T-cell (primary cell): Measurements from ENCODE around the gene ADAMTS9. TPM values are rescaled to one million over a fixed set of nuclear protein-coding genes. Genes with fewer than 3 reads are reported as not detected.

ENCODE experiments used
- ATAC-seq, 4 experiments: fragments of 200-7000 bp in 3 of 4; fragments of 150-1000 bp in 1 of 4; cut with Tn5 transposase; replicated peaks in 1 of 4; 1 replicate in 3 of 4; 2 replicates in 1 of 4; pipeline ENCODE4 v1.10.0; 2021; ENCODE audit warnings: moderate library complexity in 3 of 4, mild to moderate bottlenecking in 2 of 4, moderate number of reproducible peaks in 1 of 4
- CTCF ChIA-PET, 2 donors: fragments of 300-600 bp; sonication (Branson Sonifier 250); formaldehyde crosslinking; loops; one replicate each; lab custom pipeline; 2022; ENCODE audit warnings: antibody characterized with exemption in 2 of 2; lab: Charles Lee
- POLR2A ChIA-PET, 2 donors: fragments of 300-600 bp; sonication (Branson Sonifier 250); formaldehyde crosslinking; loops; one replicate each; lab custom pipeline; 2022; ENCODE audit warnings: antibody characterized with exemption in 2 of 2; lab: Charles Lee
- DNase-seq, 35 experiments: peaks; one replicate each; pipeline versions ENCODE4 v3.0.0 to v3.0.0-alpha.2; 2013 to 2023
- H3K27ac ChIP-seq: one replicate; pipeline ENCODE4 v1.5.1; 2013; ENCODE audit warnings: low read length
- H3K27me3 ChIP-seq, 2 experiments: replicated peaks in 1 of 2; 1 replicate in 1 of 2; 2 replicates in 1 of 2; pipeline versions ENCODE4 v1.6.1 to v1.7.0; 2013; ENCODE audit warnings: low read length in 1 of 2, mixed read lengths in 1 of 2; ENCODE audit not compliant: control insufficient read depth in 2 of 2, insufficient read depth in 2 of 2; ENCODE audit errors: extremely low read depth in 1 of 2
- H3K36me3 ChIP-seq, 2 donors: 1 replicate in 1 of 2; 2 replicates in 1 of 2; pipeline versions ENCODE4 v1.6.1 to v1.7.0; 2013; ENCODE audit warnings: low read length in 1 of 2; ENCODE audit not compliant: control insufficient read depth in 2 of 2, insufficient read depth in 1 of 2; ENCODE audit errors: extremely low read depth in 1 of 2
- H3K4me1 ChIP-seq, 2 experiments: 1 replicate in 1 of 2; 2 replicates in 1 of 2; pipeline versions ENCODE4 v1.6.1 to v1.7.0; 2013; ENCODE audit warnings: low read length in 2 of 2, mixed read lengths in 1 of 2; ENCODE audit not compliant: insufficient read depth in 2 of 2, control insufficient read depth in 1 of 2; ENCODE audit errors: extremely low read depth in 1 of 2
- H3K4me3 ChIP-seq, 2 donors: 1 replicate in 1 of 2; 2 replicates in 1 of 2; pipeline versions ENCODE4 v1.5.1 to v1.7.0; 2013; ENCODE audit warnings: mild to moderate bottlenecking in 2 of 2, low read length in 1 of 2, moderate library complexity in 1 of 2; ENCODE audit not compliant: control insufficient read depth in 1 of 2; ENCODE audit errors: extremely low read depth in 1 of 2
- H3K9me3 ChIP-seq: 2 replicates; pipeline ENCODE4 v1.7.0; 2013
- H3K27ac Mint-ChIP-seq, 2 donors: one replicate each; pipeline ENCODE4 v1.8.0; 2020 to 2021; ENCODE audit warnings: mild to moderate bottlenecking in 2 of 2, mixed read lengths in 2 of 2
- H3K27me3 Mint-ChIP-seq, 2 donors: one replicate each; pipeline ENCODE4 v1.8.0; 2021 to 2022; ENCODE audit warnings: mixed read lengths in 2 of 2
- H3K36me3 Mint-ChIP-seq: one replicate; pipeline ENCODE4 v1.8.0; 2021; ENCODE audit warnings: mixed read lengths
- H3K4me1 Mint-ChIP-seq, 3 donors: one replicate each; pipeline ENCODE4 v1.8.0; 2020 to 2022; ENCODE audit warnings: mixed read lengths in 3 of 3, mild to moderate bottlenecking in 1 of 3
- H3K4me3 Mint-ChIP-seq, 3 donors: one replicate each; pipeline ENCODE4 v1.8.0; 2020 to 2022; ENCODE audit warnings: mild to moderate bottlenecking in 3 of 3, mixed read lengths in 3 of 3, moderate library complexity in 3 of 3
- H3K9me3 Mint-ChIP-seq, 3 donors: one replicate each; pipeline ENCODE4 v1.8.0; 2020 to 2022; ENCODE audit warnings: mixed read lengths in 3 of 3
- WGBS: methylation state at CpG from one replicate; pipeline ENCODE4 v1.1.5; 2013; ENCODE audit warnings: missing lambda C conversion rate; ENCODE audit not compliant: insufficient coverage; 5-methylcytosine and 5-hydroxymethylcytosine counted together
- total RNA-seq, 35 experiments: library from RNA in 6 of 35; stranded (reverse) in 6 of 35; fragments of 120-200 nt in 1 of 35; gene quantifications; one replicate each; pipeline versions ENCODE4 v1.2.1 to v1.2.4 and lab custom pipeline; 2013 to 2026

Gene ADAMTS9
- total RNA-seq, 5 donors from 2014 or later (not counting 1 experiment from before 2014, with no cell fraction given): 0.09 to 0.10 TPM; not detected in 3

GRCh38 chr3:64705946-64706345, 18.1 kb upstream of the ADAMTS9 start:
- no peak overlapping the region for H3K4me3 Mint-ChIP-seq
- peaks cover 2% of the 10 kb centered on the region for H3K9me3 ChIP-seq
- H3K27ac ChIP-seq: no peak overlapping the region
- WGBS: no CpG with 5 or more reads among the region's 2 CpGs
- CTCF ChIA-PET: no interaction called here
- H3K4me1 Mint-ChIP-seq: no peaks in the 10 kb centered on the region
- H3K27me3 Mint-ChIP-seq: no peaks in the 10 kb centered on the region
- no peaks in the 10 kb centered on the region for H3K27me3 ChIP-seq
- DNase-seq (no peak), ATAC-seq (no peak)
- H3K4me1 ChIP-seq: no peaks in the 10 kb centered on the region
- peaks cover 9 to 14% (median 10%) of the 10 kb centered on the region in 3 donors for H3K9me3 Mint-ChIP-seq
- H3K36me3 Mint-ChIP-seq: no peaks in the 10 kb centered on the region
- H3K27ac Mint-ChIP-seq: no peak overlapping the region
- no peak overlapping the region for H3K4me3 ChIP-seq
- POLR2A ChIA-PET: no interaction called here
- H3K36me3 ChIP-seq: no peaks in the 10 kb centered on the region

DNA sequence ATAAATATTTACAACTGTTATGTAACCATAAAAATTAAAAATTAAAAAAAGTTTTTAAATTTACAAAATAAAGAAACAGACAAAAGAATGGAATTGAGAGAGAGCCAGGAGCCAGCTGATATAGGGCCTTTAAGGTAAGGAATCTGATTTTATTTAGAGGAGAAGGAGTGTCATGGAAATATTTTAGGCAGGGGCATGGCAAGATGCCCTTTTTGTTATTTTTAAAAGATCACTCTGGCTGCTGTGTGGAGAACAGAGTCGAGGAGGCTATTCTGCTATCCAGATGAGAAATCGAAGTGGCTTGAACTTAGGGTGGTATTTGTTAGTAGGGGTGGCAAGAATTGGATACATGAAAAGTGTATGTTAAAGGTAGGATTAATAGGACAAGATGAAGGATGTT, 9.1 kb upstream of the ADAMTS9 start:
- Histone ChIP-seq H3K4me3 (no peak overlapping the region), H3K27ac (no peak overlapping the region), H3K4me1 (no peaks in the 10 kb centered on the region), H3K9me3 (no peaks in the 10 kb centered on the region), H3K36me3 (no peaks in the 10 kb centered on the region), H3K27me3 (no peaks in the 10 kb centered on the region)
- ChIA-PET CTCF (no interaction called here), POLR2A (no interaction called here)
- no peak for ATAC-seq
- Mint-ChIP-seq H3K9me3 (peaks cover 3 to 7% (median 4%) of the 10 kb centered on the region in 3 donors), H3K36me3 (no peaks in the 10 kb centered on the region), H3K4me3 (no peak overlapping the region), H3K27ac (no peak overlapping the region), H3K27me3 (peaks cover 0 to 4% of the 10 kb centered on the region in 2 donors), H3K4me1 (no peaks in the 10 kb centered on the region)
- 58% methylated on average over 2 of the region's 2 CpGs for WGBS
- no peak for DNase-seq

- ChIA-PET CTCF (no interaction called here), POLR2A (no interaction called here)
- H3K27ac ChIP-seq: no peak overlapping the region
- no peaks in the 10 kb centered on the region for H3K4me1 ChIP-seq
- no peaks in the 10 kb centered on the region for H3K36me3 ChIP-seq
- Mint-ChIP-seq H3K4me1 (no peaks in the 10 kb centered on the region), H3K4me3 (no peak overlapping the region), H3K27me3 (peaks cover 7 to 10% of the 10 kb centered on the region in 2 donors), H3K27ac (no peak overlapping the region), H3K9me3 (peaks cover under 1 to 4% (median 3%) of the 10 kb centered on the region in 3 donors), H3K36me3 (no peaks in the 10 kb centered on the region)
- no peak for ATAC-seq
- H3K4me3 ChIP-seq: no peak overlapping the region
- no peaks in the 10 kb centered on the region for H3K27me3 ChIP-seq
- no CpG with 5 or more reads among the region's 2 CpGs for WGBS
- DNase-seq: no peak
- no peaks in the 10 kb centered on the region for H3K9me3 ChIP-seq
These were observed 6.3 kb upstream of the ADAMTS9 start for GRCh38 chr3:64694114-64694513.

DNA sequence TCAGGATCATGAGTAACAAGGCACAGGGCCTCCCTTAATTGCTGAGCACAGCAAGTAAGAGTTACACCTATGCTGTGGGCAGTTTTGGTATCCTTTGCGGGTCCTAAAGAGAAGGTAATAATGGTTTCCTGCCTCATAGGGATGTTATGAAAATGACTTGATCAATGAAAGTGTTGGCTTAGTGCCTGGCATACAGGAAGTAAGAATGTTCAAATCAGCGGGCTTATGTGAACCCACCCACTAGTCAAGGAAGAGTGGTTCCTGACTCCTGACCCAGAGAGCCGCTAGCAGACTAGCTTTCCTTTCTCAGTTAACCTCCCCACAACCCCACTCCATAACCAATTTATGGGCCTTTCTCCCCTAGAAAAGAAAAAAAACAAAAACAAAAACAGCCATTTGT, 5.2 kb upstream of the ADAMTS9 start:
- 75% methylated on average over 1 of the region's 3 CpGs for WGBS
- ChIA-PET POLR2A (no interaction called here), CTCF (no interaction called here)
- no peaks in the 10 kb centered on the region for H3K9me3 ChIP-seq
- peaks cover 15 to 18% of the 10 kb centered on the region in 2 donors for H3K27me3 Mint-ChIP-seq
- DNase-seq: no peak
- H3K36me3 Mint-ChIP-seq: no peaks in the 10 kb centered on the region
- H3K27ac ChIP-seq: no peak overlapping the region
- no peaks in the 10 kb centered on the region for H3K4me1 ChIP-seq
- H3K4me3 ChIP-seq: no peak overlapping the region
- no peaks in the 10 kb centered on the region for H3K36me3 ChIP-seq
- no peak overlapping the region for H3K4me3 Mint-ChIP-seq
- peaks cover 4 to 9% of the 10 kb centered on the region in 2 experiments for H3K27me3 ChIP-seq
- no peak for ATAC-seq
- peaks cover 4 to 6% (median 4%) of the 10 kb centered on the region in 3 donors for H3K4me1 Mint-ChIP-seq
- peaks cover 0 to 3% (median 0%) of the 10 kb centered on the region in 3 donors for H3K9me3 Mint-ChIP-seq
- no peak overlapping the region for H3K27ac Mint-ChIP-seq

GRCh38 chr3:64691051-64691450, 3.3 kb upstream of the ADAMTS9 start:
- Mint-ChIP-seq H3K4me1 (peaks cover 10 to 15% (median 14%) of the 10 kb centered on the region in 3 donors), H3K27ac (no peak overlapping the region), H3K4me3 (no peak overlapping the region), H3K36me3 (no peaks in the 10 kb centered on the region), H3K27me3 (peaks cover 27 to 30% of the 10 kb centered on the region in 2 donors), H3K9me3 (peaks cover 0 to 3% (median 0%) of the 10 kb centered on the region in 3 donors)
- Histone ChIP-seq H3K27me3 (peaks cover 4 to 19% of the 10 kb centered on the region in 2 experiments), H3K4me1 (no peaks in the 10 kb centered on the region), H3K4me3 (no peak overlapping the region), H3K36me3 (no peaks in the 10 kb centered on the region), H3K27ac (no peak overlapping the region), H3K9me3 (no peaks in the 10 kb centered on the region)
- no peak for ATAC-seq
- ChIA-PET POLR2A (no interaction called here), CTCF (no interaction called here)
- DNase-seq: no peak
- WGBS: 19% methylated on average over 3 of the region's 3 CpGs

DNA sequence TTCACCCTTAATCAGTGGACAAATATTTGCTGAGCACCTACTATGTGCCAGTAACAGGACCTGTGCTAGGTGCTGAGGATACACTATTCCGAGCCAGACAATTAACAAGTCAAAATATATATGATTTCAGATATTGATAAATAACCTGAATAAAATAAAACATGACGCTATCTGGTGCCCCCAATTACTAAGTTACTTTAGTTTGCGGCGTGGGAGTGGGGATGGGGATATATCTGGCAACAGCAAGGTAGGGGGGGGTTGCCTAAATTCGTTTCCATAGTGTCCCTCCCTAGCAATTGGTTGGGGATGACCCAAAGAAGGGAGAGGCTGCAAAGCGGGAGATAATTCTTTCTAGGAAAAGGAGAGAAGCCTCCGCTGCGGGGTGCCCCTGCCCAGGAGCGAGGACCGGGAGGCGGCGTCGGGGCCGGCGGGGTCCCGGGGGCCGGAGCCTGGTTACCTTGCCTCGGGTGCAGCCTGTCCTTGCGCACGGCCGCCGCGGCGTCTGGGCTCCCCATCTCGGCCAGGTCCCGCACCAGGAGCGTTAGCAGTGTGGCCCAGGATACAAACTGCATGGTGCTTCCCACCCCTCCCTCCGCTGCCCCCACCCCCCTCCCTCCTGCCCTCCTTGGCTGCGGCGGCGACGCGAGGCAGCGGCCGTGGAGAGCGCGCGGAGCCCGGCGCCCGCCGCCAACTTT, 567 bp downstream of the ADAMTS9 start:
- Histone ChIP-seq H3K9me3 (no peaks in the 10 kb centered on the region), H3K27ac (no peak overlapping the region), H3K36me3 (no peaks in the 10 kb centered on the region), H3K27me3 (peaks cover 6 to 34% of the 10 kb centered on the region in 2 experiments), H3K4me3 (no peak overlapping the region), H3K4me1 (no peaks in the 10 kb centered on the region)
- ATAC-seq (no peak), DNase-seq (no peak)
- Mint-ChIP-seq H3K4me3 (no peak overlapping the region), H3K4me1 (peaks cover 10 to 15% (median 14%) of the 10 kb centered on the region in 3 donors), H3K36me3 (no peaks in the 10 kb centered on the region), H3K9me3 (peaks cover 0 to 8% (median 0%) of the 10 kb centered on the region in 3 donors), H3K27ac (no peak overlapping the region), H3K27me3 (peaks cover 43 to 52% of the 10 kb centered on the region in 2 donors)
- CTCF ChIA-PET: interaction anchor here in 1 of 2 donors (0.6 kb wide), 1 partner anchor 18 kb away, joined by 5 read pairs; no protein-coding TSS in a partner anchor
- WGBS: 3% methylated on average over 25 of the region's 42 CpGs
- POLR2A ChIA-PET: no interaction called here
